Suprapubic skin (tissue), 4 donors: Measurements from ENCODE around the gene ZNF747. TPM values are rescaled to one million over a fixed set of nuclear protein-coding genes. Genes with fewer than 3 reads are reported as not detected.

Experiments used
- DNase-seq, 2 donors: peaks; one replicate each; pipeline ENCODE4 v3.0.0-alpha.2; 2019; ENCODE audit warnings: low spot score in 2 of 2
- H3K27ac ChIP-seq: fragments of 200-600 bp; sonication (generic); one replicate; pipeline ENCODE4 v1.5.1; 2019
- H3K27me3 ChIP-seq: fragments of 200-600 bp; sonication (generic); one replicate; pipeline ENCODE4 v1.5.1; 2019
- H3K36me3 ChIP-seq: fragments of 200-600 bp; sonication (generic); one replicate; pipeline ENCODE4 v1.5.1; 2019
- H3K4me1 ChIP-seq: fragments of 200-600 bp; sonication (generic); one replicate; pipeline ENCODE4 v1.5.1; 2019
- H3K4me3 ChIP-seq: fragments of 200-600 bp; sonication (generic); one replicate; pipeline ENCODE4 v1.5.1; 2019; ENCODE audit warnings: mild to moderate bottlenecking
- H3K9me3 ChIP-seq: fragments of 200-600 bp; sonication (generic); one replicate; pipeline ENCODE4 v1.5.1; 2019
- EP300 ChIP-seq: sonication (generic); formaldehyde crosslinking; IDR thresholded peaks from one replicate; pipeline ENCODE4 v1.6.1; 2017; ENCODE audit warnings: antibody characterized with exemption
- POLR2A ChIP-seq, 2 donors: fragments of 450-650 bp; IDR thresholded peaks; one replicate each; pipeline ENCODE4 v1.6.1; 2017; ENCODE audit warnings: antibody characterized with exemption in 2 of 2, mild to moderate bottlenecking in 2 of 2, moderate library complexity in 2 of 2
- POLR2AphosphoS5 ChIP-seq, 3 donors: sonication (generic); formaldehyde crosslinking; IDR thresholded peaks; one replicate each; pipeline ENCODE4 v1.6.1; 2017; ENCODE audit warnings: antibody characterized with exemption in 3 of 3
- WGBS: methylation state at CpG from one replicate; pipeline ENCODE4 v1.1.5; 2018; 5-methylcytosine and 5-hydroxymethylcytosine counted together
- total RNA-seq, 4 donors: library from RNA; depleted of rRNA; stranded (reverse); fragments of >200 nt; gene quantifications; one replicate each; pipeline ENCODE4 v1.1.0, GENCODE V29; 2016
- TF ChIP-seq, protein P1 (sequence below), 2 donors: fragments of 200-600 bp in 1 of 2; fragments of 450-650 bp in 1 of 2; sonication (generic) in 1 of 2; IDR thresholded peaks; one replicate each; pipeline ENCODE4 v1.5.1; 2016 to 2019; ENCODE audit warnings: antibody characterized with exemption in 2 of 2, mild to moderate bottlenecking in 1 of 2, moderate library complexity in 1 of 2

ZNF747 gene
- total RNA-seq, 4 donors from 2014 or later, result 9.4 to 15.4 (median 11.5) TPM

DNA sequence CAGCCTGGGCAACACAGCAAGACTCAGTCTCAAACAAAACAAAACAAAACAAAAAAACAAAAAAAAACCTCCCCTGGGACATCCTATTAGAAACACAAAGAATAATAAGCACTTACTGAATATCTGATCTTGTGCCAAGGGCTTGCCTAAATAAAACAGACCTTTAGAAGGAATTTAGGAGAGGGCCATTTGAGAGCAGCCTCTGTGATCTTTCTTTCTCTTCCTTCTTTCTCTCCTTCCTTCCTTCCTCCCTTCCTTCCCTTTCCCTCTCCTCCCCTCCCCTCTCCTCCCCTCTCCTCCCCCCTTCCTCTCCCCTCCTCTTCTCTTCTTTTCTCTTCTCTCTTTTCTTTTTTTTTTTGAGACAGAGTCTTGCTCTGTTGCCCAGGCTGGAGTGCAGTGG is 49.8 kb downstream of the ZNF747 start:
- Histone ChIP-seq H3K27ac (no peak overlapping the region), H3K4me3 (no peak overlapping the region), H3K4me1 (peaks cover 7% of the 10 kb centered on the region), H3K9me3 (no peaks in the 10 kb centered on the region), H3K27me3 (no peaks in the 10 kb centered on the region), H3K36me3 (no peaks in the 10 kb centered on the region)
- DNase-seq, result no peak
- TF ChIP-seq POLR2AphosphoS5 (IDR thresholded peaks at IDR 0.05) (no peak), EP300 (no peak), POLR2A (IDR thresholded peaks at IDR 0.05) (no peak)
- TF ChIP-seq, protein P1, sequence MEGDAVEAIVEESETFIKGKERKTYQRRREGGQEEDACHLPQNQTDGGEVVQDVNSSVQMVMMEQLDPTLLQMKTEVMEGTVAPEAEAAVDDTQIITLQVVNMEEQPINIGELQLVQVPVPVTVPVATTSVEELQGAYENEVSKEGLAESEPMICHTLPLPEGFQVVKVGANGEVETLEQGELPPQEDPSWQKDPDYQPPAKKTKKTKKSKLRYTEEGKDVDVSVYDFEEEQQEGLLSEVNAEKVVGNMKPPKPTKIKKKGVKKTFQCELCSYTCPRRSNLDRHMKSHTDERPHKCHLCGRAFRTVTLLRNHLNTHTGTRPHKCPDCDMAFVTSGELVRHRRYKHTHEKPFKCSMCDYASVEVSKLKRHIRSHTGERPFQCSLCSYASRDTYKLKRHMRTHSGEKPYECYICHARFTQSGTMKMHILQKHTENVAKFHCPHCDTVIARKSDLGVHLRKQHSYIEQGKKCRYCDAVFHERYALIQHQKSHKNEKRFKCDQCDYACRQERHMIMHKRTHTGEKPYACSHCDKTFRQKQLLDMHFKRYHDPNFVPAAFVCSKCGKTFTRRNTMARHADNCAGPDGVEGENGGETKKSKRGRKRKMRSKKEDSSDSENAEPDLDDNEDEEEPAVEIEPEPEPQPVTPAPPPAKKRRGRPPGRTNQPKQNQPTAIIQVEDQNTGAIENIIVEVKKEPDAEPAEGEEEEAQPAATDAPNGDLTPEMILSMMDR (IDR thresholded peaks at IDR 0.05), result no peak

DNA sequence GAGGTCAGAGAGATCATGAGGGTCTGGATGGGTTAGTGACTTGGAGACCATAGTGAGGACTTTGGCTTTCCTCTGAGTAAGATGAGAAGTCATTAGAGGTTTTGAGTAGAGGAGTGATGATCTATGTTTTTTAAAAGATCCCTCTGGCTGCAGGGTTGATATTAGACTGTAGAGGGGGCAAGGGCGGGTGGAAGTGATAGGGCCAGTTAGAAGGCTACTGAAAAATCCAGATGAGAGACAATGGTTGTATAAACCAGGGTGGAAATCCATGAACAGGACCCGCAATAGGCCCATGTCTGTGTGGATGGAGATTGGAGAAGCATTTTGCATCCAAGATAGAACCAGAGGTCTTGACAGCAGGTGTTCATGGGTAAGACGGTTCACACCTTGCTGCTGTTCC is 52.3 kb downstream of the ZNF747 start:
- TF ChIP-seq POLR2A (IDR thresholded peaks at IDR 0.05) (no peak), POLR2AphosphoS5 (IDR thresholded peaks at IDR 0.05) (no peak), EP300 (no peak)
- TF ChIP-seq, protein P1 (IDR thresholded peaks at IDR 0.05), result no peak
- Histone ChIP-seq H3K4me3 (no peak overlapping the region), H3K9me3 (no peaks in the 10 kb centered on the region), H3K27ac (no peak overlapping the region), H3K4me1 (no peaks in the 10 kb centered on the region), H3K27me3 (no peaks in the 10 kb centered on the region), H3K36me3 (no peaks in the 10 kb centered on the region)
- no peak for DNase-seq
- 84% methylated on average over 3 of the region's 3 CpGs for WGBS

DNA sequence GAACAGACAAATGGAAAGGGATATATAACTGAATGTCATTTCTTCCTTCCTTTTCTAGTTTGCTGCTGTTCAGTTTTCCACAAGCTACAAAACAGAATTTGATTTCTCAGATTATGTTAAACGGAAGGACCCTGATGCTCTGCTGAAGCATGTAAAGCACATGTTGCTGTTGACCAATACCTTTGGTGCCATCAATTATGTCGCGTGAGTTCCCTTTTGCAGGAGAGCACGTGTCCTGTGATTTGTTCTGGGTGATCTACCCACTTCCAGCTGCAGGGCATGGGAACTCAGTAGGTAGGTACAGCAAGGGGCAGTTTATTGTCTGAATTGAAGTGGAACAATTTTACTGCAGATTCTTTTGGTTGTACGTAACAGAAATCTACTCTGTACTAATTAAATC is 53.3 kb downstream of the ZNF747 start:
- DNase-seq, result no peak
- Histone ChIP-seq H3K36me3 (no peaks in the 10 kb centered on the region), H3K27ac (no peak overlapping the region), H3K27me3 (no peaks in the 10 kb centered on the region), H3K4me3 (no peak overlapping the region), H3K4me1 (no peaks in the 10 kb centered on the region), H3K9me3 (no peaks in the 10 kb centered on the region)
- 70% methylated on average over 5 of the region's 5 CpGs for WGBS
- TF ChIP-seq POLR2AphosphoS5 (IDR thresholded peaks at IDR 0.05) (no peak), EP300 (no peak), POLR2A (IDR thresholded peaks at IDR 0.05) (no peak)
- TF ChIP-seq, protein P1 (IDR thresholded peaks at IDR 0.05), result no peak

Other genes starting within 250 kb of the ZNF747 start
- 10 to 100 TPM; 21.6 to 34.9 (median 27.7) TPM for gene CD2BP2, start 179.6 kb downstream of the ZNF747 start, total RNA-seq
- 10 to 100 TPM; 34.4 to 43.2 (median 38.4) TPM for gene TBC1D10B, start 164.4 kb downstream of the ZNF747 start, total RNA-seq
- not detected for gene MYL11, start 160.1 kb downstream of the ZNF747 start, total RNA-seq
- gene SEPTIN1, start 152.3 kb downstream of the ZNF747 start, total RNA-seq, result 1 to 10 TPM in 2 of 4 donors, under 1 TPM in 1, not detected in 1; 0.52 to 2.3 (median 1.3) TPM
- gene ZNF48, start 139.4 kb downstream of the ZNF747 start, total RNA-seq, result 10 to 100 TPM in 1 of 4 donors, 1 to 10 TPM in 3; 6.3 to 12.1 (median 8.1) TPM
- gene ZNF771, start 127.3 kb downstream of the ZNF747 start, total RNA-seq, result 10 to 100 TPM in 1 of 4 donors, 1 to 10 TPM in 3; 4.9 to 14.3 (median 7.3) TPM
- gene DCTPP1, start 104.8 kb downstream of the ZNF747 start, total RNA-seq, result 10 to 100 TPM; 17.2 to 26.0 (median 20.0) TPM
- 10 to 100 TPM; 16.8 to 26.2 (median 22.2) TPM for gene SEPHS2, start 89.0 kb downstream of the ZNF747 start, total RNA-seq
- 1 to 10 TPM in 2 of 4 donors, under 1 TPM in 2; 0.47 to 4.3 (median 1.9) TPM for gene ITGAL, start 62.1 kb downstream of the ZNF747 start, total RNA-seq
- 10 to 100 TPM; 30.5 to 41.3 (median 36.6) TPM for gene ZNF768, start 8.3 kb downstream of the ZNF747 start, total RNA-seq
- gene ZNF764, start 23.5 kb upstream of the ZNF747 start, total RNA-seq, result 10 to 100 TPM in 1 of 4 donors, 1 to 10 TPM in 3; 5.5 to 10.5 (median 8.7) TPM
- 10 to 100 TPM in 3 of 4 donors, 1 to 10 TPM in 1; 9.9 to 33.0 (median 20.0) TPM for gene ZNF688, start 36.9 kb upstream of the ZNF747 start, total RNA-seq
- gene ZNF785, start 50.8 kb upstream of the ZNF747 start, total RNA-seq, result 10 to 100 TPM in 3 of 4 donors, 1 to 10 TPM in 1; 9.8 to 24.5 (median 11.2) TPM
- 10 to 100 TPM in 1 of 4 donors, 1 to 10 TPM in 3; 5.3 to 11.2 (median 6.0) TPM for gene ZNF689, start 75.5 kb upstream of the ZNF747 start, total RNA-seq
- 10 to 100 TPM; 56.7 to 68.8 (median 62.1) TPM for gene PRR14, start 116.1 kb upstream of the ZNF747 start, total RNA-seq
- 10 to 100 TPM; 64.5 to 81.3 (median 73.1) TPM for gene FBRS, start 123.6 kb upstream of the ZNF747 start, total RNA-seq
- 10 to 100 TPM; 42.9 to 50.0 (median 44.6) TPM for gene SRCAP, start 164.3 kb upstream of the ZNF747 start, total RNA-seq
- gene PHKG2, start 213.6 kb upstream of the ZNF747 start, total RNA-seq, result 10 to 100 TPM; 24.8 to 54.9 (median 36.1) TPM
- gene CFAP119, start 227.2 kb upstream of the ZNF747 start, total RNA-seq, result 1 to 10 TPM; 3.8 to 6.7 (median 5.0) TPM
- gene RNF40, start 227.5 kb upstream of the ZNF747 start, total RNA-seq, result 10 to 100 TPM; 65.6 to 89.7 (median 76.5) TPM